AG04450 (cell line): ENCODE measurements around the gene CLDN10. TPM values are rescaled to one million over a fixed set of nuclear protein-coding genes. Genes with fewer than 3 reads are reported as not detected.

Experiments
- CTCF ChIA-PET: fragments of 300-600, 350-600 bp; formaldehyde crosslinking; extraction: SDS; loops from one replicate; lab custom pipeline; 2022; ENCODE audit warnings: antibody characterized with exemption, inconsistent platforms; lab: Charles Lee
- POLR2A ChIA-PET: fragments of 350-600 bp; formaldehyde crosslinking; extraction: SDS; loops from one replicate; lab custom pipeline; 2021; ENCODE audit warnings: antibody characterized with exemption, inconsistent platforms; lab: Yijun Ruan, JAX
- DNase-seq: peaks from one replicate; pipeline ENCODE4 v3.0.0-alpha.2; 2011; ENCODE audit warnings: low read depth, low spot score
- H3K27ac ChIP-seq: one replicate; pipeline ENCODE4 v1.5.1; 2012; ENCODE audit warnings: low read depth, low read length, control low read depth
- H3K27me3 ChIP-seq: one replicate; pipeline ENCODE4 v1.6.0; 2012; ENCODE audit warnings: low read length; ENCODE audit not compliant: control insufficient read depth, insufficient read depth
- H3K4me3 ChIP-seq: 2 replicates; pipeline ENCODE4 v1.5.1; 2011; ENCODE audit warnings: mild to moderate bottlenecking, low read depth, low read length, control low read depth
- H3K9me3 ChIP-seq: 2 replicates; pipeline ENCODE4 v1.5.1; 2012; ENCODE audit warnings: low read length; ENCODE audit not compliant: control insufficient read depth, insufficient read depth
- CTCF ChIP-seq: IDR thresholded peaks from 2 replicates; pipeline ENCODE4 v1.5.1; 2011; ENCODE audit warnings: low read depth, low read length, control low read depth, inconsistent platforms
- polyA plus RNA-seq: library from polyadenylated mRNA; depleted of rRNA; stranded (reverse); fragments of >200 nt; gene quantifications from 2 replicates; pipeline ENCODE4 v1.2.3, GENCODE V29; 2011

The CLDN10 gene
- polyA plus RNA-seq, 1 experiment: not detected

GRCh38 chr13:95601216-95601615, 48.7 kb downstream of the CLDN10 start:
- ChIA-PET POLR2A (no interaction called here), CTCF (no interaction called here)
- no peak for DNase-seq
- Histone ChIP-seq H3K9me3 (no peaks in the 10 kb centered on the region), H3K27me3 (no peaks in the 10 kb centered on the region), H3K27ac (no peak overlapping the region), H3K4me3 (no peak overlapping the region)
- no peak for TF ChIP-seq CTCF

- Histone ChIP-seq H3K27me3 (no peaks in the 10 kb centered on the region), H3K27ac (no peak overlapping the region), H3K4me3 (no peak overlapping the region), H3K9me3 (no peaks in the 10 kb centered on the region)
- POLR2A ChIA-PET: no interaction called here
- no peak for TF ChIP-seq CTCF
- DNase-seq: no peak
- CTCF ChIA-PET: interaction anchor here (1.0 kb wide), 1 partner anchor 22 kb away, joined by 3 read pairs; no protein-coding TSS in a partner anchor
Measured at GRCh38 chr13:95601906-95602305, 49.4 kb downstream of the CLDN10 start.

GRCh38 chr13:95603887-95604555, 51.5 kb downstream of the CLDN10 start:
- Histone ChIP-seq H3K27ac (no peak overlapping the region), H3K4me3 (no peak overlapping the region), H3K9me3 (no peaks in the 10 kb centered on the region), H3K27me3 (no peaks in the 10 kb centered on the region)
- no peak for DNase-seq
- POLR2A ChIA-PET: interaction anchor here (0.6 kb wide), 1 partner anchor 153 kb away, joined by 3 read pairs; no protein-coding TSS in a partner anchor
- no peak for TF ChIP-seq CTCF
- CTCF ChIA-PET: interaction anchor here (0.7 to 1.4 kb wide), 2 partner anchors 20 to 57 kb away, joined by 3 to 4 read pairs; no protein-coding TSS in a partner anchor

- ChIA-PET CTCF (interaction anchor here (1.4 kb wide), 1 partner anchor 19 kb away, joined by 4 read pairs; no protein-coding TSS in a partner anchor), POLR2A (interaction anchor here (0.6 kb wide), 1 partner anchor 154 kb away, joined by 3 read pairs; no protein-coding TSS in a partner anchor)
- no peak overlapping the region for H3K27ac ChIP-seq
- no peaks in the 10 kb centered on the region for H3K27me3 ChIP-seq
- DNase-seq: no peak
- H3K4me3 ChIP-seq: no peak overlapping the region
- TF ChIP-seq CTCF: no peak
- H3K9me3 ChIP-seq: no peaks in the 10 kb centered on the region
Measured at GRCh38 chr13:95604556-95604915, 52.0 kb downstream of the CLDN10 start.

- no peak for DNase-seq
- H3K27ac ChIP-seq: no peak overlapping the region
- no peak for TF ChIP-seq CTCF
- H3K4me3 ChIP-seq: no peak overlapping the region
- ChIA-PET POLR2A (no interaction called here), CTCF (interaction anchor here (2.7 kb wide), 1 partner anchor 229 kb away, joined by 16 read pairs; no protein-coding TSS in a partner anchor)
- no peaks in the 10 kb centered on the region for H3K27me3 ChIP-seq
- no peaks in the 10 kb centered on the region for H3K9me3 ChIP-seq
Measured at GRCh38 chr13:95605448-95606125, 53.1 kb downstream of the CLDN10 start.
